Activated T-helper 17 cell treated with anti-CD3 and anti-CD28 coated beads, Interleukin-2, amount 50 U/mL, for 72 hours (primary cell): ENCODE results near the gene KIF22. TPM values are rescaled to one million over a fixed set of nuclear protein-coding genes. Genes with fewer than 3 reads are reported as not detected.
A peak's percentile ranks its signal among the peaks of the same experiment; 100 is the strongest.
"Not testable (repeated sequence)": the region's sequence is repeated elsewhere in the genome, so short reads cannot be mapped to it uniquely, and the experiment has no call there.

Experiments used
- ATAC-seq: fragments of 150-1000 bp; cut with Tn5 transposase; replicated peaks from 2 replicates; pipeline ENCODE4 v1.10.0; 2021; ENCODE audit warnings: mild to moderate bottlenecking, moderate library complexity
- H3K27ac Mint-ChIP-seq: one replicate; pipeline ENCODE4 v1.8.0; 2022; ENCODE audit warnings: mixed read lengths
- H3K27me3 Mint-ChIP-seq: one replicate; pipeline ENCODE4 v1.8.0; 2022; ENCODE audit warnings: mixed read lengths
- H3K36me3 Mint-ChIP-seq: one replicate; pipeline ENCODE4 v1.8.0; 2022; ENCODE audit warnings: low read depth, mild to moderate bottlenecking, mixed read lengths
- H3K4me1 Mint-ChIP-seq: one replicate; pipeline ENCODE4 v1.8.0; 2022; ENCODE audit warnings: mixed read lengths
- H3K4me3 Mint-ChIP-seq: one replicate; pipeline ENCODE4 v1.8.0; 2022; ENCODE audit warnings: mild to moderate bottlenecking, mixed read lengths
- H3K9me3 Mint-ChIP-seq: one replicate; pipeline ENCODE4 v1.8.0; 2022; ENCODE audit warnings: mixed read lengths
- total RNA-seq, 2 donors: library from RNA; stranded (reverse); gene quantifications; one replicate each; pipeline ENCODE4 v1.2.3, GENCODE V29; 2022

KIF22 gene
- total RNA-seq = 100 to 1,000 TPM; 122 to 139 TPM

DNA sequence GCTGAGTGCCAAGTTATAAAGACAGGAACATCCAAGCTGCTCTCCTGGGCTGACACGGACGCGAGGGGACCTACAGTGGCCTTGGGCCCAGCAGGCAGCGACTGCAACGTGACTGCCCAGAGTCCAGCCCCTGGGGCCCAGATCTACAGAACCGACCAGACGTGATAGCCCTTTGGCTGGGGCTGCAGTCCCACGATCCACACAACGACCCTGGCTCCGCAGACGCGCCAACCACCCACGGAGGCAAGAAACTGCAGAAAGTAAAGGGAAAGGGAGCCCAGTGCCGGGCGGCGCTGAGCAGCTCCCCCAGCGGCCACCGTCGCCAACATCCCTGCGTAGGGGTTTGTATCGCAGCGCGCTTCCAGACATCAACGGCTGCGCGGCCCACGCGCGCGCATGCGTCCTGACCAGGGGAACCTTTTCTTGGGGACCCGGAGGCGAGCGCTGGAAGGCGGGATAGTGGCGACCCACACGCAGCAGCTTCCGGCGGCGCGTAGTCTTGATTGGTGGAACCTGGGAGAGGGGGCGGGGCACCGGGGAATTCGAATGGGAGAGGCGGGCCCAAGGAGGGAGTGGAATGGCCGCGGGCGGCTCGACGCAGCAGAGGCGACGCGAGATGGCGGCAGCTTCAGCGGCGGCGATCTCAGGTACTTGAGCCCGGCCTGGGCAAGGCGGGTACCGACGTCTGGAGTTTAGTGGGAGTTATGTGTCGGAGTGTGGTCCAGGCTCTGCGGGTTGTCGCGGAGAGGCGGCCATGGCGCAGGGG lies at the start of gene KIF22:
TSS of gene KIF22 (plus strand) at position 569 of the 766 bp plus-strand sequence. CDS start at position 578, 9 bp downstream.
- Mint-ChIP-seq H3K36me3 (peaks cover 42% of the 10 kb centered on the region), H3K27ac (peak within 1 kb of the TSS; percentile 87), H3K27me3 (no peaks in the 10 kb centered on the region), H3K4me1 (peaks cover 23% of the 10 kb centered on the region), H3K4me3 (peak within 1 kb of the TSS; percentile 97), H3K9me3 (no peaks in the 10 kb centered on the region)
- peak; percentile 97 for ATAC-seq

DNA sequence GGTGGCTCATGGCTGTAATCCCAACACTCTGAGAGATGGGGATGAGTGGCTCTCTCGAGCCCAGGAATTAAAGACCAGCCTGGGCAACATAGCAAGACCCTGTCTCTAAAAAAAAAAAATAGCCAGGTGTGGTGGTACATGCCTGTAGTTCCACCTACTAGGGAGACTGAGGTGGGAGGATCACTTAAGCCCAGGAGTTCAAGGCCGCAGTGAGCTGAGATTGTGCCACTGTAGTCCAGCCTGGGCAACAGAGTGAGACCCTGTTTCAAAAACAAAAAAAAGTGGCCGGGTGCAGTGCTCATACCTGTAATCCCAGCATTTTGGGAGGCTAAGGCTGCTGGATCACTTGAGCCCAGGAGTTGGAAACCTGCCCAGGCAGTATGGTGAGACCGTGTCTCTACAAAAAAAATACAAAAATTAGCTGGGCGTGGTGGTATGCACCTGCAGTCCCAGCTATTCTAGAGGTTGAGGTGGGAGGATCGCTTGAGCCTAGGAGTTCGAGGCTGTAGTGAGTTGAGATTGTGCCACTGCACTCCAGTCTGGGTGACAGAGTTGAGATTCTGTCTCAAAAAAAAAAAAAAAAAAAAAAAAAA lies 47.8 kb upstream of the KIF22 start:
- peaks cover 53% of the 10 kb centered on the region for H3K36me3 Mint-ChIP-seq

DNA sequence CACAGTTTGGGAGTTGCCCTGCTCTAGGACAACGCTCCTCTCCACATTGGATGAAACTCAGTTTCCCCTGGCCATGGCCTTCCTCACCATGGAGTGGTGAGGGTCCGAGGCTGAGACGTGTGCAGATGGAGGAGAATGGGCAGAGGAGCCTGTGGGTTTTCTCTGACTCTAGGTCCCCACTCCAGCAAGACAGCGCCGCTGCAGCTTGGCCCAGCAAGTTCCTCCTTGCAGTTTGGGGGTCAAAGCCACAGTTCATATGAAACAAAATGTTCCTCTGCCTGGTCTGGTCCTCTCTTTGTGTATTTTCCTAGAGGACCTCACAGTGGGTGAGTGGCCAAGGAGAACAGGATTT lies 47.1 kb upstream of the KIF22 start:
- peaks cover 36% of the 10 kb centered on the region for H3K4me1 Mint-ChIP-seq
- ATAC-seq = no peak
- peaks cover 53% of the 10 kb centered on the region for H3K36me3 Mint-ChIP-seq
- no peaks in the 10 kb centered on the region for H3K27me3 Mint-ChIP-seq
- H3K27ac Mint-ChIP-seq = peak overlapping the region; percentile 84
- H3K9me3 Mint-ChIP-seq = no peaks in the 10 kb centered on the region
- peak overlapping the region; percentile 95 for H3K4me3 Mint-ChIP-seq

More for the DNA sequence above, 47.8 kb upstream of the KIF22 start:
- no peak for ATAC-seq
- H3K27ac Mint-ChIP-seq = peak overlapping the region; percentile 84
- peaks cover 43% of the 10 kb centered on the region for H3K4me1 Mint-ChIP-seq
- H3K27me3 Mint-ChIP-seq = no peaks in the 10 kb centered on the region
- peak overlapping the region; percentile 95 for H3K4me3 Mint-ChIP-seq
- H3K9me3 Mint-ChIP-seq = no peaks in the 10 kb centered on the region

DNA sequence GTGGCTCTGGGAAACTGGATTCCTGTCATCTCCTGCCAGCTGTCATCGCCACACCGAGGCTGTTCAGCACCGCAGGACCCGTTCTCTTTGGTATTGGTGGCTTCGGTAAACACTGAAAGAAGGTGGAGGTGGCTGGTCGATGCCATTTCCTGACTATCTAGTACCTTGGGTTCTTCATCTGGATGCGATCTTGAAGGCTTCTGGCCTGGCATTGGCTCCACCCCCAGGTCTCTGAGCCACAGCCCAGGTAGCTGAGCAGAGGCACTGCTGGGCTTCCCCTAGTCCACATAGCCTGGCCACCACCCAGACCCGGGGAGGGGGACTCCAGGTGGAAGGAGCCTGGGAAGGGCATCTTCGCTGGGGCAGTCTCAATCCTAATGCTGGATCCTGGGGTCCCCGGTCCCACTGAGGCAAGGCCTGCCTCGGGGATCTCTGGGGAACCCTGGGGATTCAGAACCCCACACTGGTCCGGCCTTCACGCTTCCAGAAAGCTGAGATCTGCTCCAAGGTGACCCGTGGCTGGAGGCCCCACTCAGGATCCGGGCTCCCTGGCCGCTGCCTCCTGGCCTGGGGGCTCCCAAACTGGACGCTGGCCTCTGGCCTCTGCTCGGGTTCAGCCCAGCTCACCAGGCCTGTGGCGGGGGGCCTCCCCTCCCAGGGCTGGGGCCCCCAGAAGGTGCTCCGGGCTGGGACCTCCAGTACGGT lies 46.6 kb upstream of the KIF22 start:
- no peaks in the 10 kb centered on the region for H3K27me3 Mint-ChIP-seq
- H3K27ac Mint-ChIP-seq = peak overlapping the region; percentile 84
- ATAC-seq = peak; percentile 27
- peaks cover 35% of the 10 kb centered on the region for H3K4me1 Mint-ChIP-seq
- peak overlapping the region; percentile 95 for H3K4me3 Mint-ChIP-seq
- no peaks in the 10 kb centered on the region for H3K9me3 Mint-ChIP-seq
- peaks cover 56% of the 10 kb centered on the region for H3K36me3 Mint-ChIP-seq

DNA sequence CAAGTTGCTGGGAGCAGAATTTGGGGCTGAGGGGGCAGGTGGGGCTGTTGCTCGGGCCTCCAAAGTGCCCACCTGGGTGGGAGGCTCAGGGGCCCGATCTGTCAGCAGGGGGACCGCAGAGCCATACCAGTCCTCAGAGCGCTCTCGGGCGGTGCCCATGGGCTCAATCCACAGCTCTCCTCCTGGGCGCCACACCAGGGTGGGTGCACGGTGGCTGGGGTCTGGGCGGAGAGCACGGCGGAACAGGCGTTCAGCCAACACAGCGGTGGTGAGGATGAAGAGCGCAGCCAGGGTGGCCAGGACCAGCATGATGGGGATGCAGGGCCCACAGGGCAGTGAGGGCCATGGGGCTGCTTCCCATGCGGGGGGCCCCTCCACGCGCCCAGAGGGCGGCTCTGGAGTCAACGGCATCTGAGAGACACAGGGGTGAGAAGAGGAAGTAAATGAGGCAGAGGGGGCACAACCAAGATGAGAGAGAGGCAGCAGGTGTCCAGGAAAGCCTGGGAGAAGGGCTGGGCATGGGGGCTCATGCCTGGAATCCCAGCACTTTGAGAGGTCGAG lies 45.9 kb upstream of the KIF22 start:
- ATAC-seq = no peak
- H3K4me1 Mint-ChIP-seq = peaks cover 32% of the 10 kb centered on the region
- H3K27me3 Mint-ChIP-seq = no peaks in the 10 kb centered on the region
- peaks cover 57% of the 10 kb centered on the region for H3K36me3 Mint-ChIP-seq
- H3K9me3 Mint-ChIP-seq = no peaks in the 10 kb centered on the region
- peak overlapping the region; percentile 100 for H3K27ac Mint-ChIP-seq
- peak overlapping the region; percentile 95 for H3K4me3 Mint-ChIP-seq

DNA sequence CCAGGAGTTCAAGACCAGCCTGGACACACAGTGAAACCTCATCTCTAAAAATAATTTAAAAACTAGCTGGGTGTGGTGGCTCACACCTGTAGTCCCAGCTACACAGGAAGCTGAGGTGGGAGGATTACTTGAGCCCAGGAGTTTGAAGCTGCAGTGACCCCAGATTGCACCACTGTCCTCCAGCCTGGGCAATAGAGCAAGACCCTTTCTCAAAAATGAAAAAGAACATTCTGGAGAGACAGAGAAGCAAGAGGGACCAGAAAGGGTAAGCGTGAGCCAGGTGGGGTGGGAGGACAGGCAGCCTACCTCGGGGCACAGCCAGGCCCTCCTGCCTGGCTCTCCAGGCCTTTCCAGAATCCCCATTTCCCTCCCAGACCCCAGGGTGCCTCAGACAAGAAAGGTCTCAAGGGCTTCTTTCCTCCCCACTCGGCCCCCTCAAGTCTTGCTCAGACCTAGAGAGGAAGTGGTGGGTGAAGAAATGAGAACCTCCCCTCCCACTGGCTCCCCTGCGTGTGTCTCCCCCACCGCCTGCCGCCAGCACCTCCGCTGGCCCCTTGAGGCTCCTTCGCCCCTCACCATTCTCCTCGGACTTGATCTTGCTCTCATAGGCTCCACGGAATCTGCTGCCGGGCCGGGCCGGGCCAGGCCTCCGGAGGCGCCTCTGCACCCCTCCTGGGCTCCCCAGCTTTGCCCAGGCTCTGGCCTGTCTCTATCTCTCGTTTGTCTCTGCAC lies 45.3 kb upstream of the KIF22 start:
- peaks cover 57% of the 10 kb centered on the region for H3K36me3 Mint-ChIP-seq
- no peaks in the 10 kb centered on the region for H3K9me3 Mint-ChIP-seq
- H3K27me3 Mint-ChIP-seq = no peaks in the 10 kb centered on the region
- H3K4me3 Mint-ChIP-seq = peak overlapping the region; percentile 95
- peaks cover 26% of the 10 kb centered on the region for H3K4me1 Mint-ChIP-seq
- H3K27ac Mint-ChIP-seq = peak overlapping the region; percentile 100
- ATAC-seq = peak; percentile 61

DNA sequence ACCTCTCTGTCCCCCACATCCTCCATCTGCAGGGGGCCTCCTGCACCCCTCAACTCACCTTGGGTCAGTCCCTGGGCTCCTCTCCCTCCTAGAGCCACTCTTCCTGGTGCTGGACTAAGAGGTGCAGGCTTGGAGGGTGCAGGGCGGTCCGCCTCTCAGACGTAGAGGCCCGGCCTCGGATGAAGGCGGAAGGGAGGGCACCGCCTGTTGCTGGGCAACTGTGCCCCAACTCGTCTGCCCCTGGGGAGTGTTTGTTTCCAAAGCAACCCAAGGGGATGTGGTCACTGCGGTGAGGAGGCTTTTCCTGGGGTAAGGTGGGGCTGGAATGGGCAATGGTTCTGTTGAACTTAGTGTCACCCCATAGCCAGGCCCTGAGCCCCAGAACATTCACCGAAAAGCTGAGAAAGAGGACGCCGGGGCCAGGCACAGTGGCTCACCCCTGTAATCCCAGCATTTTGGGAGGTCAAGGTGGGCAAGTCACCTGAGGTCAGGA lies 44.7 kb upstream of the KIF22 start, which contains the start of gene C16orf54:
TSS of gene C16orf54 (minus strand) at position 138 of the 493 bp plus-strand sequence. CDS start 1,039 bp downstream, outside the sequence.
- Mint-ChIP-seq H3K4me3 (peak within 1 kb of the TSS; percentile 95), H3K4me1 (peaks cover 22% of the 10 kb centered on the region), H3K27me3 (no peaks in the 10 kb centered on the region), H3K27ac (peak within 1 kb of the TSS; percentile 100), H3K36me3 (peaks cover 57% of the 10 kb centered on the region), H3K9me3 (no peaks in the 10 kb centered on the region)
- peak; percentile 86 for ATAC-seq

DNA sequence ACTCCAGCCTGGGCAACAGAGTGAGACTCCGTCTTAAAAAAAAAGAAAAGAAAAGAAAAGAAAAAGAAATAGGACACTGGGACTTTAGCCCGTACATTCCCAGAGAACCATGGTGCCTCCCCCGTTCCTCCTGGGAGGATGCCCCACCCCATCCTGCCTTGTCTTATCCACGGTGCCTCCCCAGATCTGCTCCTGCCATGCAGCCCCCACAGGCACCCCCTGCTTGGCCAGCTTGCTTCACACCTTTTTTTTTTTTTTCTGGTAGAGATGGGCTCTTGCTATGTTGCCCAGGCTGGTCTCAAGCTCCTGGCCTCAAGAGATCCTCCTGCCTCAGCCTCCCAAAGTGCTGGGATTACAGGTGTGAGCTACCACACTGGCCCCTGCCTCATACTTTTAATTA lies 44.0 kb upstream of the KIF22 start:
- peaks cover 16% of the 10 kb centered on the region for H3K4me1 Mint-ChIP-seq
- peak overlapping the region; percentile 95 for H3K4me3 Mint-ChIP-seq
- not testable (repeated sequence) for H3K27me3 Mint-ChIP-seq, H3K9me3 Mint-ChIP-seq
- peak; percentile 6 for ATAC-seq
- H3K27ac Mint-ChIP-seq = peak overlapping the region; percentile 100
- peaks cover 56% of the 10 kb centered on the region for H3K36me3 Mint-ChIP-seq

DNA sequence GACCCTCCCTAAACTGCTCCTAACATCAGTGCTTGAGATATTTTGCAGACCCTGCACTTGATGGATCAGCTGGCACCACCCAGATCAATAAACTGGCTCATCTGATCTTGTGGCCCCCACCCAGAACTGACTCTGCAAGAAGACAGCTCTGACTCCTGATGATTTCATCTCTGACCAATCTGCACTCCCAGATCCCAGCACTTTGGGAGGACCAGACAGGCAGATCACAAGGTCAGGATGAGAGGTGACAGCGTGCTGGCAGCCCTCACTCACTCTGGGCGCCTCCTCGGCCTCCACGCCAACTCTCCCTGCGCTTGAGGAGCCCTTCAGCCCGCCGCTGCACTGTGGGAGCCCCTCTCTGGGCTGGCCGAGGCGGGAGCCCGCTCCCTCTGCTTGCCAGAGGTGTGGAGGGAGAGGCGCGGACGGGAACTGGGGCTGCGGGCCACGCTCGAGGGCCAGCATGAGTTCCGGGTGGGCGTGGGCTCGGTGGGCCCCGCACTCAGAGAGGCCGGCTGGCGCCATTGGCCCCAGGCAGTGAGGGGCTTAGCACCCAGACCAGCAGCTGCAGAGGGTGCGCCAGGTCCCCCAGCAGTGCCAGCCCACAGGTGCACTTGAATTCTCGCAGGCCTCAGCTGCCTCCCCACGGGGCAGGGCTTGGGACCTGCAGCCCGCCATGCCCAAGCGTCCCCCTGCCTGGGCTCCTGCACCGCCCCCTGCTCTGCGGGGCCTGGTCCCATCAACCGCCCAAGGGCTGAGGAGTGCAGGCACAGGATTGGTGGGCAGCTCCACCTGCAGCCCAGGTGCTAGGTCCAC lies 42.4 kb upstream of the KIF22 start:
- H3K27me3 Mint-ChIP-seq = no peaks in the 10 kb centered on the region
- H3K4me1 Mint-ChIP-seq = peaks cover 13% of the 10 kb centered on the region
- peak overlapping the region; percentile 95 for H3K4me3 Mint-ChIP-seq
- ATAC-seq = no peak
- peaks cover 41% of the 10 kb centered on the region for H3K36me3 Mint-ChIP-seq
- no peak overlapping the region for H3K27ac Mint-ChIP-seq
- no peaks in the 10 kb centered on the region for H3K9me3 Mint-ChIP-seq

DNA sequence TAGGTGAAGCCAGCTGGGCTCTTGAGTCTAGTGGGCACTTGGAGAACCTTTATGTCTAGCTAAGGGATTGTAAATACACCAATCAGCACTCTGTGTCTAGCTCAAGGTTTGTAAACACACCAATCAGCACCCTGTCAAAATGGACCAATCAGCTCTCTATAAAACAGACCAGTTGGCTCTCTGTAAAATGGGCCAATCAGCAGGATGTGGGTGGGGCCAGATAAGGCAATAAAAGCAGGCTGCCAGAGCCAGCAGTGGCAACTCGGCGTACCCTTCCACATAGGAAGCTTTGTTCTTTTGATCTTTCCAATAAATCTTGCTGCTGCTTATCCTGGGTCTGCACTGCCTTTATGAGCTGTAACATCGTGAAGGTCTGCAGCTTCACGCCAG lies 41.8 kb upstream of the KIF22 start:
- not testable (repeated sequence) for H3K9me3 Mint-ChIP-seq, H3K4me3 Mint-ChIP-seq, H3K27me3 Mint-ChIP-seq, ATAC-seq
- Mint-ChIP-seq H3K36me3 (peaks cover 35% of the 10 kb centered on the region), H3K27ac (peak overlapping the region; percentile 66), H3K4me1 (peaks cover 13% of the 10 kb centered on the region)

DNA sequence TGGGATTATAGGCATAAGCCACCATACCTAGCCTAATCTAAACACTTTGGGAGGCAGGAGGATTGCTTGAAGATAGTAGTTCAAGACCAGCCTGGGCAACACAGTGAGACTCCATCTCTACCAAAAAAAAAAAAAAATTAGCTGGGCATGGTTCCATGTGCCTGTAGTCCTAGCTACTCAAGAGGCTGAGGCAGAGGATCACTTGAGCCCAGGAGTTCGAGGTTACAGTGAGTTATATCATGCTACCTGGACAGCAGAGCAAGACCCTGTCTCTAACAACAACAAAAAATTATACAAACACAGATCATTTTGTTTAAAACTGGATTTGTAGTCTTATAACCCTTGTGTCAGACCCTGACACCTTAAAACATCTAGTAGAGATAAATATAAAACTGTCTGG lies 37.0 kb upstream of the KIF22 start:
- H3K4me1 Mint-ChIP-seq = peaks cover 9% of the 10 kb centered on the region
- no peak overlapping the region for H3K4me3 Mint-ChIP-seq
- peaks cover 4% of the 10 kb centered on the region for H3K36me3 Mint-ChIP-seq
- no peaks in the 10 kb centered on the region for H3K27me3 Mint-ChIP-seq
- no peak overlapping the region for H3K27ac Mint-ChIP-seq
- no peaks in the 10 kb centered on the region for H3K9me3 Mint-ChIP-seq
- ATAC-seq = no peak

DNA sequence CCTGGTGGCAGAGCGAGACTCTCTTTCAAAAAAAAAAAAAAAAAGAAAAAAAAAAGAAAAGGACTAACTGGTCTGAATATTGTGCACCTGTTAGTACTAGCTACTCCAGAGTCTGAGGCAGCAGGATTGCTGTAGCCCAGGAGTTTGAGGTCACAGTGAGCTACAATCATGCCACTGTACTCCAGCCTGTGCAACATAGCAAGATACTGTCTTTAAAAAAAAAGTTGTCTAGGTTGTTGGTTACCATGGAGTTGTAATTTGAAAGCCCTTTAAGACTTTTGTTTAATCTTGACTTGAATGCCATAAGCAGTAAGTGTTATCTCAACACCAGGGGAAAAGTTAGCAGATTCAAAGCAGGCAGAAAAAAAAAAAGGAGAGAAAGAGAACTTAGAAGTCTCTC lies 33.9 kb upstream of the KIF22 start:
- Mint-ChIP-seq H3K4me3 (no peak overlapping the region), H3K27me3 (no peaks in the 10 kb centered on the region), H3K27ac (no peak overlapping the region), H3K36me3 (no peaks in the 10 kb centered on the region), H3K9me3 (no peaks in the 10 kb centered on the region), H3K4me1 (peaks cover 10% of the 10 kb centered on the region)
- no peak for ATAC-seq

DNA sequence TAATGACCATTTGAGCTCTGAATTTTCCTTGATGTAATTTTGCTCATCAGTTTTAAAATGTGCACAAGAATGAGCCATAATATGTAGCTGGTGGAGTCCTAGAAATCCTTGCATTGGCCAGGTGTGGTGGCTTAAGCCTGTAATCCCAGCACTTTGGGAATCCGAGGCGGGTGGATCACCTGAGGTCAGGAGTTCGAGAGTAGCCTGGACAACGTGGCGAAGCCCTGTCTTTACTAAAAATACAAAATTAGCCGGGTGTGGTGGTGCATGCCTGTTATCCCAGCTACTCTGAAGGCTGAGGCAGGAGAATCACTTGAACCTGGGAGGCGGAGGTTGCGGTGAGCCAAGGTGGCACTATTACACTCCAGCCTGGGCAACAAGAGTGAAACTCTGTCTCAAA lies 33.5 kb upstream of the KIF22 start:
- H3K4me3 Mint-ChIP-seq, H3K36me3 Mint-ChIP-seq, ATAC-seq, H3K27me3 Mint-ChIP-seq, H3K27ac Mint-ChIP-seq, H3K9me3 Mint-ChIP-seq, H3K4me1 Mint-ChIP-seq: not testable (repeated sequence)
